HEK293 (cell line): Measurements from ENCODE around the gene PRTG.

Experiments used
- CTCF ChIA-PET: fragments of 350-600 bp; formaldehyde crosslinking; extraction: SDS; loops from one replicate; lab custom pipeline; 2021; ENCODE audit warnings: antibody characterized with exemption; lab: Yijun Ruan, JAX
- POLR2A ChIA-PET: fragments of 300-600 bp; formaldehyde crosslinking; extraction: SDS; loops from one replicate; lab custom pipeline; 2020; ENCODE audit warnings: antibody characterized with exemption, inconsistent platforms; lab: Yijun Ruan, JAX
- H3K27ac ChIP-seq: fragments of 200-500 bp; sonication (Bioruptor generic); 2 replicates; pipeline ENCODE4 v1.5.1; 2014; ENCODE audit warnings: low read depth, low read length, control low read depth, inconsistent platforms; ENCODE audit errors: extremely low read depth
- H3K36me3 ChIP-seq, 2 experiments: fragments of 200-500 bp in 1 of 2; sonication (Bioruptor generic) in 1 of 2; 1 replicate in 1 of 2; 2 replicates in 1 of 2; pipeline ENCODE4 v1.5.1; 2014 to 2017; ENCODE audit warnings: inconsistent platforms in 2 of 2, low read length in 2 of 2; ENCODE audit not compliant: control insufficient read depth in 2 of 2, insufficient read depth in 1 of 2
- H3K4me1 ChIP-seq: fragments of 200-500 bp; sonication (Bioruptor generic); 2 replicates; pipeline ENCODE4 v1.5.1; 2014; ENCODE audit warnings: mild to moderate bottlenecking, low read length, inconsistent platforms; ENCODE audit not compliant: control insufficient read depth, insufficient read depth
- H3K4me3 ChIP-seq: 2 replicates; pipeline ENCODE4 v1.5.1; 2011; ENCODE audit warnings: low read depth, mild to moderate bottlenecking, control low read depth, low read length, moderate library complexity
- H3K9me3 ChIP-seq: fragments of 200-500 bp; sonication (Bioruptor generic); 2 replicates; pipeline ENCODE4 v1.5.1; 2014; ENCODE audit warnings: low read depth, low read length, inconsistent platforms; ENCODE audit not compliant: control insufficient read depth, insufficient read depth
- IKZF3 ChIP-seq: fragments of 450-650 bp; IDR thresholded peaks from 2 replicates; pipeline ENCODE4 v1.5.0; 2018; ENCODE audit warnings: missing biosample characterization, mild to moderate bottlenecking, missing genetic modification characterization, moderate library complexity
- OVOL3 ChIP-seq: fragments of 450-650 bp; formaldehyde crosslinking; IDR thresholded peaks from 2 replicates; pipeline ENCODE4 v1.5.1; 2016; ENCODE audit warnings: missing biosample characterization, missing genetic modification characterization
- ZBTB20 ChIP-seq: fragments of 450-650 bp; formaldehyde crosslinking; IDR thresholded peaks from 2 replicates; pipeline ENCODE4 v1.5.1; 2016; ENCODE audit warnings: missing biosample characterization, missing genetic modification characterization
- ZBTB7A ChIP-seq: fragments of 450-650 bp; formaldehyde crosslinking; IDR thresholded peaks from 2 replicates; pipeline ENCODE4 v1.5.1; 2016; ENCODE audit warnings: low read depth, missing biosample characterization, missing genetic modification characterization
- ZFP3 ChIP-seq: fragments of 450-650 bp; formaldehyde crosslinking; IDR thresholded peaks from 2 replicates; pipeline ENCODE4 v1.5.1; 2016; ENCODE audit warnings: low read depth, missing biosample characterization, missing genetic modification characterization
- ZNF138 ChIP-seq: fragments of 450-650 bp; formaldehyde crosslinking; IDR thresholded peaks from 2 replicates; pipeline ENCODE4 v1.5.1; 2016; ENCODE audit warnings: missing biosample characterization, missing genetic modification characterization, borderline replicate concordance
- ZNF155 ChIP-seq: fragments of 450-650 bp; formaldehyde crosslinking; IDR thresholded peaks from 2 replicates; pipeline ENCODE4 v1.5.1; 2016; ENCODE audit warnings: missing biosample characterization, missing genetic modification characterization
- ZNF335 ChIP-seq: fragments of 450-650 bp; formaldehyde crosslinking; conservative IDR thresholded peaks from 2 replicates; pipeline ENCODE4 v1.5.1; 2016; ENCODE audit warnings: missing biosample characterization, missing genetic modification characterization
- ZNF529 ChIP-seq: fragments of 450-650 bp; formaldehyde crosslinking; IDR thresholded peaks from 2 replicates; pipeline ENCODE4 v1.5.1; 2017; ENCODE audit warnings: missing genetic modification characterization, missing biosample characterization; ENCODE audit not compliant: insufficient replicate concordance
- ZNF600 ChIP-seq: fragments of 450-650 bp; formaldehyde crosslinking; IDR thresholded peaks from 2 replicates; pipeline ENCODE4 v1.5.1; 2016; ENCODE audit warnings: missing biosample characterization, missing genetic modification characterization
- ZNF626 ChIP-seq: fragments of 450-650 bp; sonication (Bioruptor Pico); formaldehyde crosslinking; IDR thresholded peaks from 2 replicates; pipeline ENCODE4 v1.5.1; 2018; ENCODE audit warnings: missing biosample characterization, missing genetic modification characterization, inconsistent platforms
- ZNF785 ChIP-seq: fragments of 450-650 bp; formaldehyde crosslinking; IDR thresholded peaks from 2 replicates; pipeline ENCODE4 v1.5.1; 2016; ENCODE audit warnings: missing biosample characterization, missing genetic modification characterization
- ZNF791 ChIP-seq: fragments of 450-650 bp; formaldehyde crosslinking; IDR thresholded peaks from 2 replicates; pipeline ENCODE4 v1.5.1; 2016; ENCODE audit warnings: missing biosample characterization, missing genetic modification characterization
- TF ChIP-seq, protein P1 (sequence below): fragments of 450-650 bp; formaldehyde crosslinking; IDR thresholded peaks from 2 replicates; pipeline ENCODE4 v1.5.1; 2017; ENCODE audit warnings: missing biosample characterization, missing genetic modification characterization
- TF ChIP-seq, protein P2 (sequence below): fragments of 450-650 bp; formaldehyde crosslinking; IDR thresholded peaks from 2 replicates; pipeline ENCODE4 v1.5.1; 2017; ENCODE audit warnings: missing biosample characterization, missing genetic modification characterization
- TF ChIP-seq, protein P3 (sequence below): fragments of 450-650 bp; formaldehyde crosslinking; IDR thresholded peaks from 2 replicates; pipeline ENCODE4 v1.5.1; 2016; ENCODE audit warnings: missing biosample characterization, missing genetic modification characterization
- TF ChIP-seq, protein P4 (sequence below): fragments of 450-650 bp; formaldehyde crosslinking; IDR thresholded peaks from 2 replicates; pipeline ENCODE4 v1.5.1; 2016; ENCODE audit warnings: missing biosample characterization, missing genetic modification characterization

The PRTG gene

DNA sequence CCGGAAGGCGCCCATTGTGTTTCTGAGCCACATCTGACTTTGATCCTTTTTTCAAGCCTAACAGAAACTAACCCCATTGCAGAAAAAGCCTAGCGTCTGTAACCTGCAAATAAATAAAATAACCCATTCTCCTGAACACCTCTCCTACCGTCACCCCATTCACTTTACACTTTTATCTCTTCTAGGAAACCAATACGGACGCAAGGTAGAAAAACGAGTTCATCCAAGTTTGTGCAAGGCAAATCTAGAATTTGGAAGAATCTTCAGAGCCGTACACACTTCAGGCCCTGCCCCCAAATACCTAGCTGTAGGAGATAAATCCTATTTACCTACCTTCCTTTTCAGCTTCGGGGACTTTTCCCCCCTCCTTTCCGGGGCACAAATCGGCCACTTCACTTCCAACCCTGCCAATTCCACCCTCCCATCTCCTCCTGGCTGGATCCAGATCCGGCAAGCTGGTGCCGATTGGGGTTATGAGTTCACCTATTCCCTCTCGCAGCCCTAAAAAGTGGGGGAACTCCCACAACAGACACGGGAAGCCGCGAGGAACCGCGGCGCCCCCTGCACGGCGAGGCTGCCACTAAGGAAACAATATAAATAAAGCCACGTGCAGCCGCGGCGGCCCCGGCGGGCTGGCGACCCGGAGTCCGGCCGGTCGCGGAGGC is 987 bp downstream of the PRTG start:
- peaks cover 7% of the 10 kb centered on the region for H3K4me1 ChIP-seq
- no peaks in the 10 kb centered on the region for H3K36me3 ChIP-seq
- ChIA-PET CTCF (interaction anchor here (0.7 kb wide), 1 partner anchor 101 kb away, joined by 4 read pairs; no protein-coding TSS in a partner anchor), POLR2A (no interaction called here)
- peak overlapping the region; percentile 74 for H3K4me3 ChIP-seq
- TF ChIP-seq ZNF138 (tag by site-specific recombination) (no peak), ZFP3 (tag by site-specific recombination) (no peak), ZNF155 (tag by site-specific recombination) (no peak), ZNF335 (tag by site-specific recombination) (peak; percentile 82), ZNF791 (tag by site-specific recombination) (no peak), ZNF600 (tag by site-specific recombination) (0 out of 2 replicates have a peak, but pooled peaks have one; percentile 9), IKZF3 (tag by site-specific recombination) (peak; percentile 29; the same call in 1 of the 2 replicates), ZBTB7A (tag by site-specific recombination) (no peak), OVOL3 (no peak), ZBTB20 (tag by site-specific recombination) (no peak), ZNF785 (no peak), ZNF529 (no peak), ZNF626 (tag by site-specific recombination) (no peak)
- TF ChIP-seq, protein P1, sequence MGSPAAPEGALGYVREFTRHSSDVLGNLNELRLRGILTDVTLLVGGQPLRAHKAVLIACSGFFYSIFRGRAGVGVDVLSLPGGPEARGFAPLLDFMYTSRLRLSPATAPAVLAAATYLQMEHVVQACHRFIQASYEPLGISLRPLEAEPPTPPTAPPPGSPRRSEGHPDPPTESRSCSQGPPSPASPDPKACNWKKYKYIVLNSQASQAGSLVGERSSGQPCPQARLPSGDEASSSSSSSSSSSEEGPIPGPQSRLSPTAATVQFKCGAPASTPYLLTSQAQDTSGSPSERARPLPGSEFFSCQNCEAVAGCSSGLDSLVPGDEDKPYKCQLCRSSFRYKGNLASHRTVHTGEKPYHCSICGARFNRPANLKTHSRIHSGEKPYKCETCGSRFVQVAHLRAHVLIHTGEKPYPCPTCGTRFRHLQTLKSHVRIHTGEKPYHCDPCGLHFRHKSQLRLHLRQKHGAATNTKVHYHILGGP (tag by site-specific recombination): no peak
- TF ChIP-seq, protein P2, sequence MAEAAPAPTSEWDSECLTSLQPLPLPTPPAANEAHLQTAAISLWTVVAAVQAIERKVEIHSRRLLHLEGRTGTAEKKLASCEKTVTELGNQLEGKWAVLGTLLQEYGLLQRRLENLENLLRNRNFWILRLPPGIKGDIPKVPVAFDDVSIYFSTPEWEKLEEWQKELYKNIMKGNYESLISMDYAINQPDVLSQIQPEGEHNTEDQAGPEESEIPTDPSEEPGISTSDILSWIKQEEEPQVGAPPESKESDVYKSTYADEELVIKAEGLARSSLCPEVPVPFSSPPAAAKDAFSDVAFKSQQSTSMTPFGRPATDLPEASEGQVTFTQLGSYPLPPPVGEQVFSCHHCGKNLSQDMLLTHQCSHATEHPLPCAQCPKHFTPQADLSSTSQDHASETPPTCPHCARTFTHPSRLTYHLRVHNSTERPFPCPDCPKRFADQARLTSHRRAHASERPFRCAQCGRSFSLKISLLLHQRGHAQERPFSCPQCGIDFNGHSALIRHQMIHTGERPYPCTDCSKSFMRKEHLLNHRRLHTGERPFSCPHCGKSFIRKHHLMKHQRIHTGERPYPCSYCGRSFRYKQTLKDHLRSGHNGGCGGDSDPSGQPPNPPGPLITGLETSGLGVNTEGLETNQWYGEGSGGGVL (tag by site-specific recombination): peak; percentile 49
- TF ChIP-seq, protein P3, sequence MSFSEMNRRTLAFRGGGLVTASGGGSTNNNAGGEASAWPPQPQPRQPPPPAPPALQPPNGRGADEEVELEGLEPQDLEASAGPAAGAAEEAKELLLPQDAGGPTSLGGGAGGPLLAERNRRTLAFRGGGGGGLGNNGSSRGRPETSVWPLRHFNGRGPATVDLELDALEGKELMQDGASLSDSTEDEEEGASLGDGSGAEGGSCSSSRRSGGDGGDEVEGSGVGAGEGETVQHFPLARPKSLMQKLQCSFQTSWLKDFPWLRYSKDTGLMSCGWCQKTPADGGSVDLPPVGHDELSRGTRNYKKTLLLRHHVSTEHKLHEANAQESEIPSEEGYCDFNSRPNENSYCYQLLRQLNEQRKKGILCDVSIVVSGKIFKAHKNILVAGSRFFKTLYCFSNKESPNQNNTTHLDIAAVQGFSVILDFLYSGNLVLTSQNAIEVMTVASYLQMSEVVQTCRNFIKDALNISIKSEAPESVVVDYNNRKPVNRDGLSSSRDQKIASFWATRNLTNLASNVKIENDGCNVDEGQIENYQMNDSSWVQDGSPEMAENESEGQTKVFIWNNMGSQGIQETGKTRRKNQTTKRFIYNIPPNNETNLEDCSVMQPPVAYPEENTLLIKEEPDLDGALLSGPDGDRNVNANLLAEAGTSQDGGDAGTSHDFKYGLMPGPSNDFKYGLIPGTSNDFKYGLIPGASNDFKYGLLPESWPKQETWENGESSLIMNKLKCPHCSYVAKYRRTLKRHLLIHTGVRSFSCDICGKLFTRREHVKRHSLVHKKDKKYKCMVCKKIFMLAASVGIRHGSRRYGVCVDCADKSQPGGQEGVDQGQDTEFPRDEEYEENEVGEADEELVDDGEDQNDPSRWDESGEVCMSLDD (tag by site-specific recombination): 0 out of 2 replicates have a peak, but pooled peaks have one; percentile 27
- TF ChIP-seq, protein P4, sequence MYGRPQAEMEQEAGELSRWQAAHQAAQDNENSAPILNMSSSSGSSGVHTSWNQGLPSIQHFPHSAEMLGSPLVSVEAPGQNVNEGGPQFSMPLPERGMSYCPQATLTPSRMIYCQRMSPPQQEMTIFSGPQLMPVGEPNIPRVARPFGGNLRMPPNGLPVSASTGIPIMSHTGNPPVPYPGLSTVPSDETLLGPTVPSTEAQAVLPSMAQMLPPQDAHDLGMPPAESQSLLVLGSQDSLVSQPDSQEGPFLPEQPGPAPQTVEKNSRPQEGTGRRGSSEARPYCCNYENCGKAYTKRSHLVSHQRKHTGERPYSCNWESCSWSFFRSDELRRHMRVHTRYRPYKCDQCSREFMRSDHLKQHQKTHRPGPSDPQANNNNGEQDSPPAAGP: no peak
- no peaks in the 10 kb centered on the region for H3K9me3 ChIP-seq
- H3K27ac ChIP-seq: peak overlapping the region; percentile 97
